Measurements from ENCODE around the gene SHISAL1.

DNA sequence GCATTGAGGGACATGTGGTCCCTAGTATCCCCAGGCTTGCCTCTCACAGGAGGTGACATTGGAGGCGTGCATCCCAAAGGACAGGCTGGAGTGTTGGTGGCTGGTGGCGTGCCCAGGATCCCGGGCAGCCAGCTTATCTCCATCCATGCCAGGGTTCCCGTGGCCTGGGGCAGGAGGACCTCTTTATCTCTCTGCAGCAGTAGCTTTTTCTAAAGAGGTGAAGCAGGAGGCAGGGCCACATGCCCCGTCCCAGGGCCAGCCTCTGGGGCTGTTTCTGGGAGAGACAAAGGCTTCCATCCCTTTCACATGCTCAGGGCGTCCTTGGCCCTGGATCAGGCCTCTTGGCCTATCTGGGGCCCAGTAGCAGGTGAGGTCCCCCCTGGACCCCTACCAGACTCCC is 112.3 kb downstream of the SHISAL1 start:
- TF ChIP-seq, protein P1, sequence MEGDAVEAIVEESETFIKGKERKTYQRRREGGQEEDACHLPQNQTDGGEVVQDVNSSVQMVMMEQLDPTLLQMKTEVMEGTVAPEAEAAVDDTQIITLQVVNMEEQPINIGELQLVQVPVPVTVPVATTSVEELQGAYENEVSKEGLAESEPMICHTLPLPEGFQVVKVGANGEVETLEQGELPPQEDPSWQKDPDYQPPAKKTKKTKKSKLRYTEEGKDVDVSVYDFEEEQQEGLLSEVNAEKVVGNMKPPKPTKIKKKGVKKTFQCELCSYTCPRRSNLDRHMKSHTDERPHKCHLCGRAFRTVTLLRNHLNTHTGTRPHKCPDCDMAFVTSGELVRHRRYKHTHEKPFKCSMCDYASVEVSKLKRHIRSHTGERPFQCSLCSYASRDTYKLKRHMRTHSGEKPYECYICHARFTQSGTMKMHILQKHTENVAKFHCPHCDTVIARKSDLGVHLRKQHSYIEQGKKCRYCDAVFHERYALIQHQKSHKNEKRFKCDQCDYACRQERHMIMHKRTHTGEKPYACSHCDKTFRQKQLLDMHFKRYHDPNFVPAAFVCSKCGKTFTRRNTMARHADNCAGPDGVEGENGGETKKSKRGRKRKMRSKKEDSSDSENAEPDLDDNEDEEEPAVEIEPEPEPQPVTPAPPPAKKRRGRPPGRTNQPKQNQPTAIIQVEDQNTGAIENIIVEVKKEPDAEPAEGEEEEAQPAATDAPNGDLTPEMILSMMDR (IDR thresholded peaks at IDR 0.05 in 8 of 11, conservative IDR thresholded peaks at IDR 0.05 in 3 of 11) = no peak
- TF ChIP-seq POLR2AphosphoS5 (IDR thresholded peaks at IDR 0.05) (no peak), POLR2A (IDR thresholded peaks at IDR 0.05) (no peak)
